Left lung (tissue), 10 donors: ENCODE measurements around the gene FAHD1. TPM values are rescaled to one million over a fixed set of nuclear protein-coding genes. Genes with fewer than 3 reads are reported as not detected.
"Not testable (repeated sequence)": the region's sequence is repeated elsewhere in the genome, so short reads cannot be mapped to it uniquely, and the experiment has no call there.

Source experiments
- ATAC-seq: fragments of 200-7000 bp; cut with Tn5 transposase; one replicate; pipeline ENCODE4 v1.9.1; 2020; ENCODE audit warnings: moderate library complexity
- DNase-seq, 4 donors: peaks; one replicate each; pipeline ENCODE4 v3.0.0-alpha.2; 2013 to 2020
- H3K27ac ChIP-seq, 2 donors: fragments of 200-600 bp; sonication (generic) in 1 of 2; one replicate each; pipeline versions ENCODE4 v1.5.0 to v1.8.0; 2020 to 2021
- H3K27me3 ChIP-seq, 2 donors: fragments of 200-600 bp; sonication (generic) in 1 of 2; one replicate each; pipeline versions ENCODE4 v1.5.0 to v1.8.0; 2020 to 2021
- H3K36me3 ChIP-seq, 2 donors: fragments of 200-600 bp; sonication (generic) in 1 of 2; one replicate each; pipeline versions ENCODE4 v1.5.0 to v1.8.0; 2020 to 2021
- H3K4me1 ChIP-seq, 2 donors: fragments of 200-600 bp; one replicate each; pipeline ENCODE4 v1.8.0; 2021
- H3K4me3 ChIP-seq, 2 donors: fragments of 200-600 bp; sonication (generic) in 1 of 2; one replicate each; pipeline versions ENCODE4 v1.5.0 to v1.8.0; 2020 to 2021; ENCODE audit warnings: mild to moderate bottlenecking in 1 of 2
- H3K9me3 ChIP-seq, 2 donors: fragments of 200-600 bp; sonication (generic) in 1 of 2; one replicate each; pipeline versions ENCODE4 v1.5.0 to v1.8.0; 2020 to 2021
- intact Hi-C, 2 donors: fragments of 100-400 bp; cut with DNase I; formaldehyde crosslinking; loops; one replicate each; pipeline versions ENCODE4 v1.11.2 to v1.14.2; 2022
- polyA plus RNA-seq, 6 donors: library from polyadenylated mRNA; unstranded; fragments of 120-200 nt; gene quantifications; one replicate each; pipeline ENCODE4 v1.2.1, GENCODE V29; 2013; ENCODE audit not compliant: insufficient read length in 6 of 6
- total RNA-seq, 2 donors: library from RNA; stranded (reverse); fragmentation: NEBNext Ultra II Directional; extraction: Animal tissue kit (Norgen Biotek cat#: 25700); gene quantifications; one replicate each; pipeline ENCODE4 v1.2.1, GENCODE V29; 2021
- TF ChIP-seq, protein P1 (sequence below), 2 donors: fragments of 200-600 bp; sonication (generic) in 1 of 2; IDR thresholded peaks; one replicate each; pipeline versions ENCODE4 v1.5.0 to v1.8.0; 2021; ENCODE audit warnings: antibody characterized with exemption in 2 of 2
- donor health status: DM: no; HTN: yes; CAD: no.
- donor health status: DM: no; HTN: no; CAD: no.

FAHD1 gene
- total and polyA plus RNA-seq, 8 donors = 17.4 to 23.2 (median 19.9) TPM

GRCh38 chr16:1870365-1871082 is 43.5 kb downstream of the FAHD1 start:
- H3K4me1 ChIP-seq = peaks cover 0 to 5% of the 10 kb centered on the region in 2 donors
- TF ChIP-seq, protein P1, sequence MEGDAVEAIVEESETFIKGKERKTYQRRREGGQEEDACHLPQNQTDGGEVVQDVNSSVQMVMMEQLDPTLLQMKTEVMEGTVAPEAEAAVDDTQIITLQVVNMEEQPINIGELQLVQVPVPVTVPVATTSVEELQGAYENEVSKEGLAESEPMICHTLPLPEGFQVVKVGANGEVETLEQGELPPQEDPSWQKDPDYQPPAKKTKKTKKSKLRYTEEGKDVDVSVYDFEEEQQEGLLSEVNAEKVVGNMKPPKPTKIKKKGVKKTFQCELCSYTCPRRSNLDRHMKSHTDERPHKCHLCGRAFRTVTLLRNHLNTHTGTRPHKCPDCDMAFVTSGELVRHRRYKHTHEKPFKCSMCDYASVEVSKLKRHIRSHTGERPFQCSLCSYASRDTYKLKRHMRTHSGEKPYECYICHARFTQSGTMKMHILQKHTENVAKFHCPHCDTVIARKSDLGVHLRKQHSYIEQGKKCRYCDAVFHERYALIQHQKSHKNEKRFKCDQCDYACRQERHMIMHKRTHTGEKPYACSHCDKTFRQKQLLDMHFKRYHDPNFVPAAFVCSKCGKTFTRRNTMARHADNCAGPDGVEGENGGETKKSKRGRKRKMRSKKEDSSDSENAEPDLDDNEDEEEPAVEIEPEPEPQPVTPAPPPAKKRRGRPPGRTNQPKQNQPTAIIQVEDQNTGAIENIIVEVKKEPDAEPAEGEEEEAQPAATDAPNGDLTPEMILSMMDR (IDR thresholded peaks at IDR 0.05) = no peak
- peaks cover 7 to 41% of the 10 kb centered on the region in 2 donors for H3K27me3 ChIP-seq
- DNase-seq (no peak), ATAC-seq (peak; percentile 91)
- H3K27ac ChIP-seq = peak overlapping the region; percentile 9 to 39
- H3K9me3 ChIP-seq = no peaks in the 10 kb centered on the region
- H3K4me3 ChIP-seq = no peak overlapping the region
- intact Hi-C loops = no loop called here
- H3K36me3 ChIP-seq = no peaks in the 10 kb centered on the region

DNA sequence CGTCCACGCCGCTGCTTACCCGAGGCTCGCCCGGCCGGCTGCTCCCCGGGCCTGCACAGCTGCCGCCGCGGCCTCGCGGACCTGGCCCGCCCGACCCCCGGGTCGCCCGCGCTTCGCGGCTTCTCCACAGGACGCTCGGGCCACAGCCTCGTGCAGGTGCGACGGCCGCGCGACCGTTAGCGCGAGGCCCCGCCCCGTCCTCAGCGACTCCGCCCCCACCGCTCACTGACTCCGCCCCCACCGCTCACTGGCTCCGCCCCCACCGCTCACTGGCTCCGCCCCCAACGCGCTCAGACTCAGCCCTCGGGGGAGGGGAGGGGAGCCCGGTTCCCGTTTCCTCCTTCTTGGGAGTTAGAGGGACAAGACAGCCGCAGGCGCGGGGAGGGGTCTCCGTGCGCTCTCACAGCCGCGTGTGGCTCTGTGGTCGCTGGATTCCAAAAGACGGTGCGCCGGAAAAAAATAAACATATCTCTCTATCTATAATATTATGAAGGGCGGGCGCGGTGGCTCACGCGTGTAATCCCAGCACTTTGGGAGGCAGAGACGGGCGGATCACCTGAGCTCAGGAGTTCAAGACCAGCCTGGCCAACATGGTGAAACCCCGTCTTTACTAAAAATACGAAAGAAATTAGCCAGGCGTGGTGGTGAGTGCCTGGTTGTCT is 45.1 kb downstream of the FAHD1 start, which contains the start of gene MEIOB:
Gene MEIOB (minus strand): TSS at position 191 of the 662 bp plus-strand sequence. CDS start 3,989 bp downstream, outside the sequence.
- Histone ChIP-seq H3K27ac (no peak within 1 kb of the TSS), H3K36me3 (no peaks in the 10 kb centered on the region), H3K4me3 (peak within 1 kb of the TSS in 1 of 2 donors; percentile 17), H3K4me1 (peaks cover 0 to 5% of the 10 kb centered on the region in 2 donors), H3K9me3 (no peaks in the 10 kb centered on the region), H3K27me3 (peaks cover 7 to 50% of the 10 kb centered on the region in 2 donors)
- ATAC-seq (peak; percentile 83), DNase-seq (no peak)
- intact Hi-C loops = no loop called here
- TF ChIP-seq, protein P1 (IDR thresholded peaks at IDR 0.05) = no peak

GRCh38 chr16:1874854-1875253 is 47.8 kb downstream of the FAHD1 start:
- Histone ChIP-seq H3K27me3 (peaks cover 7 to 75% of the 10 kb centered on the region in 2 donors), H3K4me3 (no peak overlapping the region), H3K4me1 (peaks cover 0 to 5% of the 10 kb centered on the region in 2 donors), H3K9me3 (no peaks in the 10 kb centered on the region), H3K27ac (no peak overlapping the region), H3K36me3 (no peaks in the 10 kb centered on the region)
- DNase-seq (no peak), ATAC-seq (no peak)
- TF ChIP-seq, protein P1 (IDR thresholded peaks at IDR 0.05) = no peak
- intact Hi-C loops = no loop called here

DNA sequence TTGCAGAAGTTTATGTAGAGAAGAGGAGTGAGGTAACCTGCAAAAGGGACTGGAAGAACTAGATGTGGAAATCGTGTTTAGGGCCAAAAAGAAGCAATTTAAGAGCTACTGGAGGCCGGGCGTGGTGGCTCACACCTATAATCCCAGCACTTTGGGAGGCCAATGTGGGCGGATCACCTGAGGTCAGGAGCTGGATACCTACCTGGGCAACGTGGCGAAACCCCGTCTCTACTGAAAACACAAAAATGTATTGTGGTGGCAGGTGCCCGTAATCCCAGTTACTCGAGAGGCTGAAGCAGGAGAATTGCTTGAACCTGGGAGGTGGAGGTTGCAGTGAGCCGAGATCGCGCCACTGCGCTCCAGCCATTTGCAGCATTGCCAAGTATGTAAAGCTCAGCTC is 49.1 kb downstream of the FAHD1 start:
- intact Hi-C loops, DNase-seq, H3K36me3 ChIP-seq, H3K9me3 ChIP-seq, H3K27ac ChIP-seq, H3K4me1 ChIP-seq, H3K4me3 ChIP-seq, ATAC-seq: not testable (repeated sequence)
- H3K27me3 ChIP-seq = peaks cover 7 to 86% of the 10 kb centered on the region in 2 donors

DNA sequence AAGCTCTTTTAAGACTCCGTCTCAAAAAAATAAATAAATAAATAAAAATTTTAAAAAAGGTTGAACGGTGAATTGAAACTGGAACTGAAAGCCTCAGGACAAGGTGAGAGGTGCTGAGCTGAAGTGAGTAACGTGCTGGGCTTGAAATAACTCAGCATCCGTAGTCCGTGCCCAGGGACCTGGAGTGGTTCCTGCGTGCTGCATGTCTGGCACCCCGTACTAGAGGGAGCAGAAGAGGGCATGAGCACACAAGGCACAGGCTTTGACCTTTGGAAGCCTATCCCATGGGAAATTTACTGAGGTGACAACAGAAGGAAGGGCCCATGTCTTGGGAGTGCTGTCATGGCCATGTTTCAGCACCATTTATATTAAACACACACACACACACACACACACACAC is 49.5 kb downstream of the FAHD1 start:
- no peak for ATAC-seq
- intact Hi-C loops = no loop called here
- Histone ChIP-seq H3K4me1 (peaks cover 0 to 5% of the 10 kb centered on the region in 2 donors), H3K9me3 (no peaks in the 10 kb centered on the region), H3K27ac (no peak overlapping the region), H3K27me3 (peaks cover 7 to 88% of the 10 kb centered on the region in 2 donors), H3K4me3 (no peak overlapping the region), H3K36me3 (no peaks in the 10 kb centered on the region)
- TF ChIP-seq, protein P1 (IDR thresholded peaks at IDR 0.05) = no peak
- DNase-seq = no peak
